NB4 (cell line): Measurements from ENCODE around the gene ELFN2.

Source experiments
- DNase-seq: peaks from one replicate; pipeline ENCODE4 v3.0.0; 2010; ENCODE audit warnings: low read depth
- H3K4me3 ChIP-seq: one replicate; pipeline ENCODE4 v1.5.1; 2011; ENCODE audit warnings: mild to moderate bottlenecking, low read depth, low read length, moderate library complexity
- MAX ChIP-seq: IDR thresholded peaks from 2 replicates; pipeline ENCODE4 v1.6.1; 2011; ENCODE audit warnings: low read depth, low read length
- MYC ChIP-seq: IDR thresholded peaks from 2 replicates; pipeline ENCODE4 v1.6.1; 2011; ENCODE audit warnings: low read depth, low read length
- POLR2A ChIP-seq: IDR thresholded peaks from 2 replicates; pipeline ENCODE4 v1.6.1; 2011; ENCODE audit warnings: mild to moderate bottlenecking; ENCODE audit not compliant: insufficient read length; ENCODE audit errors: extremely low read depth
- TF ChIP-seq, protein P1 (sequence below): IDR thresholded peaks from one replicate; pipeline ENCODE4 v1.5.1; 2012; ENCODE audit warnings: low read depth, low read length

Gene ELFN2

DNA sequence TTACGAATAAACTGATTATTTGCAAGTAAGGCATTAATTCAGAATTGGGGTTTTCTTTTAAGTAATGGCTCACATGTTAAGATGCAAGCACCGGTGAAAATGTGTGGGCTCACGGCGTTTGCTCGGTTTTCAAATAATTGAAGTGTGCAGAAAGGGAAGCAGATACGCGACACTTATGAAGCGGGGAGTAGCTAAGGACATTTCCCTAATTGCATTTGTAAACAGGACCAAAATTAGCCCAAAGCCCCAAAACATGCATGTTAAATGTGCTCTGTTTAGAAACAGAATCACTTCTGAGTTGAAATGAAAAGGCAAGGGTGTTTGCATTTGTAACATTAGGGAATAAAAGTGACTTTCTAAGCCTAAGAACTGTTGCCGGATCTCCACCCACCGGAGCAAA is 61.3 kb downstream of the ELFN2 start:
- no peak overlapping the region for H3K4me3 ChIP-seq
- TF ChIP-seq POLR2A (no peak), MAX (no peak), MYC (no peak)
- TF ChIP-seq, protein P1, sequence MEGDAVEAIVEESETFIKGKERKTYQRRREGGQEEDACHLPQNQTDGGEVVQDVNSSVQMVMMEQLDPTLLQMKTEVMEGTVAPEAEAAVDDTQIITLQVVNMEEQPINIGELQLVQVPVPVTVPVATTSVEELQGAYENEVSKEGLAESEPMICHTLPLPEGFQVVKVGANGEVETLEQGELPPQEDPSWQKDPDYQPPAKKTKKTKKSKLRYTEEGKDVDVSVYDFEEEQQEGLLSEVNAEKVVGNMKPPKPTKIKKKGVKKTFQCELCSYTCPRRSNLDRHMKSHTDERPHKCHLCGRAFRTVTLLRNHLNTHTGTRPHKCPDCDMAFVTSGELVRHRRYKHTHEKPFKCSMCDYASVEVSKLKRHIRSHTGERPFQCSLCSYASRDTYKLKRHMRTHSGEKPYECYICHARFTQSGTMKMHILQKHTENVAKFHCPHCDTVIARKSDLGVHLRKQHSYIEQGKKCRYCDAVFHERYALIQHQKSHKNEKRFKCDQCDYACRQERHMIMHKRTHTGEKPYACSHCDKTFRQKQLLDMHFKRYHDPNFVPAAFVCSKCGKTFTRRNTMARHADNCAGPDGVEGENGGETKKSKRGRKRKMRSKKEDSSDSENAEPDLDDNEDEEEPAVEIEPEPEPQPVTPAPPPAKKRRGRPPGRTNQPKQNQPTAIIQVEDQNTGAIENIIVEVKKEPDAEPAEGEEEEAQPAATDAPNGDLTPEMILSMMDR, result no peak
- no peak for DNase-seq

DNA sequence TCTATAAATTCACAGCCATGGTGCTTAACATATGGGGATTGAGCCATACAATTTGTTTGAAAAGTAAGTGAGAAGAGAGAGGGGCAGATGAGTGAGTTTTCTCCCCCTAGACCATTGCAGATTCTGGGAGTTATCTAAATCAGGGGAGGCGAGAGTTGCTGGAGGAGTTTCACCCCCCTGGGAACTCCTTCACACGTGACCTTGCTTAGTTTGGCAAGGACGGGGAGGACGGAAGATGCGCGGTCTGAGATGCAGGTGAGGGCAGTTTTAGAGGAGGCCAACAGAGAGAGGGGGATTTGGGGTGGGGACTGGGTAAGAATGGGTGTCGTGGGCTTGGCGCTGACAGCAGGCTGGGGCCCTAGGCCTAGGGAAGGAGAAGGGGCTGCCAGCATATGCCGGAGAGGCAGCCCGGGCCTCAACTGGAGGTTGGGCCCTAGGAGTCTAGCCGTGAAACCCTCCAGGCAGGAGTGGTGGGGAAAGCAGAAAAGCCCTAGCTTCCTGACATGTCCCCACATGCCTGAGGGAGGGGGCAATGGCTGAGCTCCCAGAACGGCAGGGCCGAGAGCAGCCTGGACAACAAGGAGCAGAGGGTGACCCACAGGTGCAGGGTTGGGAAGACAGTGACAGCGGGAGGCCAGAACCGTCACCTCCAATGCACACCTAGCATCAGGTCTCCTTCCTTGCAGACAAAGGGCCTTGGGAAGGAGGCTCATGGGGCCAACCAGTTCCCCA is 63.9 kb downstream of the ELFN2 start:
- no peak for DNase-seq
- H3K4me3 ChIP-seq, result no peak overlapping the region
- TF ChIP-seq MYC (no peak), MAX (no peak), POLR2A (no peak)
- TF ChIP-seq, protein P1, result no peak

DNA sequence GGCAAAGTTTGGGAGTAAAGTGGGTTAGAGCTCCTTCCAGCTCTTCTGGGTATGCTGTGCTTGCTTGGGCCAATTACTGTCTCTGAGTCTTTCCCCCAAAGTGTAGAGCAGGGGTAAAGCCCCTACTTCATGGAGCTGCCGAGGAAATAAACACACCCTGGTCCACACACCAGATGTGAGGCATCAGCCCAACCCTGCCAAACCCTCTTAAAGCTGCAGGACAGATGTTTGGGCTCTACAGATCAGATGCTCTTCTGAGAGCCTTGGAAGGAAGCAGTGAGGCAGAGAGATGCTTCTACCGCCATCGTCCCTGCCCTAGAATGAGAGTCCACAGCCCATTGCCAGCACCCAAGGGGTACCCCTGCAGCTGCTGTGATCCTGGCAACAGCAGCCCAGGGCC is 64.7 kb downstream of the ELFN2 start:
- no peak overlapping the region for H3K4me3 ChIP-seq
- DNase-seq, result no peak
- no peak for TF ChIP-seq MAX
- TF ChIP-seq, protein P1, result no peak
- no peak for TF ChIP-seq MYC
- no peak for TF ChIP-seq POLR2A

DNA sequence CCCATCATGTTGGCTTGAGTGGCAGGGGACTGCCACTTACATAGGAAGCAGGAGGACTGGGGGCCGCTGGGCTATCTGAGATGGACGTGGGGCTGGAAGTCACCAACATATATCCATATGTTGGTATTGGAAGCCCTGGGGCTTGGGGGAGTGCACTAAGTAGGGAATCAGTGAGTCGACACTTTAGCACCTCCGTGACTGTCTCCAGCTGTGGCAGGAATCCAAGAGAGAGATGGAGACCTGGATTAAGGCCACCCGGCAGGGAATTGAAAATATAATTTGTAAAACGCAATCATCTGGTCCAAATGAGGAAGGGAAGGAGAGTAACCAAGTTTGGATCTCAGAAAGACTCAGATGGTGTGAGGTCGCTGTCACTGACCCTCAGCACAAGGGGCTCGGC is 68.4 kb downstream of the ELFN2 start:
- no peak overlapping the region for H3K4me3 ChIP-seq

GRCh38 chr22:37358386-37358785 is 68.9 kb downstream of the ELFN2 start:
- no peak for TF ChIP-seq POLR2A
- TF ChIP-seq, protein P1, result no peak
- no peak for TF ChIP-seq MYC
- no peak for TF ChIP-seq MAX
- no peak overlapping the region for H3K4me3 ChIP-seq
- DNase-seq, result no peak

More for the DNA sequence above, 68.4 kb downstream of the ELFN2 start:
- no peak for DNase-seq
- TF ChIP-seq MYC (no peak), MAX (no peak), POLR2A (no peak)
- TF ChIP-seq, protein P1, result no peak
